Measurements from ENCODE around the gene FASTK. TPM values are rescaled to one million over a fixed set of nuclear protein-coding genes. Genes with fewer than 3 reads are reported as not detected.

FASTK gene
- total and polyA plus RNA-seq, 2 donors (not counting 3 experiments of a cell fraction or from before 2014, with no cell fraction given), result 73.3 to 113 TPM

DNA sequence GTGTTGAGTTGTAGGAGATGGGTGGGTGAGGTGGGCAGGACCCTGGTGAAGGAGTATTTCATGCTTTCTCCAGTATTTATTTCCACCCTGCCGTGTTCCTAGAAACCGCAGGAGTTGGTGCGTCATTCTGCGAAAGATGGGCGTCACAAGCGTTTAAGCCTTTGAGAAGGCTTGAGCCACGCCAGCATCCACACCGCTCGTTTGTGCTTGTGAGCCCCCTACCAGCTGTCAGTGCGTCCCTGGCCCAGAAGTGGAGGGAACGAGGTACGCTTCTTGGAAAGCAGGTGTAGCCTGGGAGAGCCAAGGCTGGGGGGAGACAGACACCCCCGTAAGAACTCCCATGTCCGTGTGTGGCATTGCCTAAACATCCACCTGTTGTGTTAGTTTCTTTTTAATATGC lies 11.4 kb upstream of the FASTK start:
- Histone ChIP-seq H3K4me1 (ENCODE audit: control insufficient read depth, extremely low read depth, insufficient read depth, low read length) (peaks cover 43% of the 10 kb centered on the region), H3K79me2 (ENCODE audit: control insufficient read depth, insufficient read depth, low read length) (peaks cover 91% of the 10 kb centered on the region), H4K20me1 (replicated peaks; ENCODE audit: control insufficient read depth, extremely low read depth, insufficient read depth, low read length) (no peaks in the 10 kb centered on the region), H3K9ac (replicated peaks; ENCODE audit: extremely low read depth, insufficient read depth, low read length) (no peak overlapping the region), H3K4me2 (ENCODE audit: insufficient read depth, low read length) (no peak overlapping the region), H3K36me3 (ENCODE audit: control insufficient read depth in 2 of 2, extremely low read depth in 1 of 2, insufficient read depth in 2 of 2, low read length in 2 of 2) (peaks cover 0 to 12% of the 10 kb centered on the region in 2 experiments), H3K27ac (ENCODE audit: insufficient read depth, low read depth, low read length) (no peak overlapping the region), H3K27me3 (ENCODE audit: control insufficient read depth in 2 of 2, insufficient read depth in 2 of 2, low read length in 2 of 2) (no peaks in the 10 kb centered on the region), H3K9me3 (replicated peaks; ENCODE audit: control insufficient read depth, insufficient read depth, low read length) (no peaks in the 10 kb centered on the region), H3K9me1 (replicated peaks; ENCODE audit: control insufficient read depth, extremely low read depth, insufficient read depth, low read length) (no peaks in the 10 kb centered on the region), H2AFZ (ENCODE audit: low read depth, low read length) (no peak overlapping the region), H3K4me3 (replicated peaks in 1 of 3; ENCODE audit: insufficient read depth in 1 of 3, low read depth in 1 of 3, low read length in 3 of 3) (no peak overlapping the region)
- CTCF ChIA-PET, result interaction anchor here (1.5 to 4.5 kb wide), 3 partner anchors 12 to 73 kb away, joined by 4 to 29 read pairs (median 7); no protein-coding TSS in a partner anchor
- dilution Hi-C loops (cut with MboI; ENCODE audit: extremely low pct_ligation_motif_present, low sequenced_read_pairs), result no loop called here
- DNase-seq (ENCODE audit: low read depth, low spot score) (no peak), FAIRE-seq (no peak)
- TF ChIP-seq MAX (IDR thresholded peaks at IDR 0.05; ENCODE audit: insufficient read depth, insufficient read length) (no peak), JUN (IDR thresholded peaks at IDR 0.05; ENCODE audit: borderline replicate concordance, insufficient read depth, insufficient read length, low read depth) (no peak), GATA2 (IDR thresholded peaks at IDR 0.05; ENCODE audit: insufficient read depth, insufficient read length, low read depth, low read length) (no peak), FOS (IDR thresholded peaks at IDR 0.05; ENCODE audit: borderline replicate concordance, insufficient read depth, low read length) (no peak), EZH2 (IDR thresholded peaks at IDR 0.05; ENCODE audit: borderline replicate concordance, low read depth, low read length, severe bottlenecking) (no peak), POLR2AphosphoS5 (IDR thresholded peaks at IDR 0.05; ENCODE audit: insufficient read depth, low read depth, low read length) (no peak), CTCF (IDR thresholded peaks at IDR 0.05; ENCODE audit: extremely low read depth in 1 of 2, insufficient read depth in 1 of 2, low read depth in 1 of 2, low read length in 2 of 2) (no peak), POLR2A (IDR thresholded peaks at IDR 0.05; ENCODE audit: low read depth, low read length) (no peak)
- intact Hi-C loops (cut with micrococcal nuclease), result no loop called here
- BruUV-seq (replicated peaks), result no TSS peak
- POLR2A ChIA-PET, result no interaction called here
